HG03521 (cell line): ENCODE data around the gene DDX54.

Source experiments
- ATAC-seq: cut with Tn5 transposase; IDR thresholded peaks from one replicate; pipeline ENCODE4 v1.9.1; 2021; ENCODE audit warnings: mild to moderate bottlenecking, moderate library complexity; ENCODE audit not compliant: unreplicated experiment

Gene DDX54

DNA sequence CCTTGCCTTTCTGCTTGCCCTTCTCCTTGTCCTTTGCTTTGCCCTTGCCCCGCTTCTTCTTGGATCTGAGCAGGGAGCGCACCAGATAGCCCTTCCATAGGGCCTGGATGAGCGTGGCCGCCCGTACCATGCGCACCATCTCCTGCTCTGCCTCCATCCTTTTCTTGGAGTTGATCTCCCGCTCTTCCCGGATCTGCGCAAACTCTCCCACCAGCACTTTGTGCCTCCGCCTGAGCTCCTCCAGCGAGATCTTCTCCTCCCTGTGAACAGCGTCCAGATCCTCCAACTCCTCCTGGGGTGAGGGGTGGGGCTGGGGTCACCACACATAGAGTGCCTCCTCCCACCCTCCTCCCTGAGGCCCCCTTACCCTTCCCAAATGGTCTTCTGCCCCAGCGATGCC, 10.3 kb upstream of the DDX54 start:
- no peak for ATAC-seq

GRCh38 chr12:113194971-113195391, 9.7 kb upstream of the DDX54 start:
- no peak for ATAC-seq

- no peak for ATAC-seq
These were observed 5.9 kb upstream of the DDX54 start for GRCh38 chr12:113191227-113191626.

GRCh38 chr12:113190761-113191160, 5.5 kb upstream of the DDX54 start:
- ATAC-seq = no peak

- no peak for ATAC-seq
These were observed 4.1 kb upstream of the DDX54 start for GRCh38 chr12:113189361-113189760.

DNA sequence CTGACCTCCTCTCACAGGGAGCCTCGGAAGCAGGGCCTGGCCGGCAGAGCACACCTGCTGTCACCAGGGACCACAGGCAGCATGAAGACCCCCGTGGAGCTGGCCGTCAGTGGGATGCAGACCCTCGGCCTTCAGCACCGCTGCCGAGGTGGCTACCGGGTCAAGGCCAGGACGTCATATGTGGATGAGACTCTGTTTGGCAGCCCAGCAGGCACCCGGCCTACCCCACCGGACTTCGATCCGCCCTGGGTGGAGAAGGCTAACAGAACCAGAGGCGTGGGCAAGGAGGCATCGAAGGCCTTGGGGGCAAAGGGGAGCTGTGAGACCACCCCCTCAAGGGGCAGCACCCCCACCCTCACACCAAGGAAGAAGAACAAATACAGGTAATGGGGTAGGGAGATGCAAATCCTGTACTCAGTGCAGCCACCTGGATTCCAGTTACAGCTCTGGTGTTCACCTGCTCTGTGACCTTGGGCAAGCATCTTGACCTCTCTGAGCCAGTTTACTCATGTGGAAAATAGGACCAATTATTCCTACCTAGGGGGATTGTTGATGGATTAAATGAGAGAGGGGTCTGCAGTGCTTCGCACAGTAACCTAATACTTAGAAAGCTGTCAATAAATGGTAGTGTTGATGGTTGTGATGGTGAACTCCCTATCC, 1.5 kb upstream of the DDX54 start:
- no peak for ATAC-seq

GRCh38 chr12:113186033-113186365, 721 bp upstream of the DDX54 start:
- ATAC-seq = no peak

GRCh38 chr12:113184900-113185179, 438 bp downstream of the DDX54 start:
- peak; percentile 75 for ATAC-seq

- ATAC-seq = peak; percentile 44
These were observed 979 bp downstream of the DDX54 start for GRCh38 chr12:113184098-113184899.

DNA sequence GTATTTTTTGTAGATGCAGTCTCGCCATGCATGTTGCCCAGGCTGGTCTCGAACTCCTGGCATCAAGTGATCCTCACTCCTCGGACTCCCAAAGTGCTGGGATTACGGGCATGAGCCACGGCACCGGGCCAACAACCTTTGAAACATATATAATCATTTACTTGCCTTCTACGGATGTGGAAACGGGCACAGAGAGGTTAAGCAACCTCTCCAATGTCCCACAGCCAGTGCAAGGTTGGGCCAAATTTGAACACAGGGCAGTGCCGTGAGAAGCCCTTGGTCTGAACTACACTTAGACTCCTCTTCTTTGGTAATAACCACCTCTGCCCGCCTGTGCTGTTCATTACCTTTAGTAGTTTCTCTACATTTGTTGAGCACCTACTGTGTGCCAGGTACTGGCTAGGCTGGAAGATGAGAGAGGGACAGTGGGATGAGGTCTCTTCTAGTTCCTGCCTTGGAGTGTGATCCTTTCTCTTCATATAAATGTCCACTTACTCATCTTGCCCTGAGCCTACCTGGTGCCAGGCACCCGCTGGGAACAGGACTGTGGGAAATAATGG, 2.2 kb downstream of the DDX54 start:
- no peak for ATAC-seq

GRCh38 chr12:113181975-113182374, 3.3 kb downstream of the DDX54 start:
- ATAC-seq = no peak

GRCh38 chr12:113180333-113180732, 4.9 kb downstream of the DDX54 start:
- ATAC-seq = no peak

GRCh38 chr12:113179023-113179422, 6.3 kb downstream of the DDX54 start:
- no peak for ATAC-seq

GRCh38 chr12:113174461-113175384, 10.6 kb downstream of the DDX54 start:
- no peak for ATAC-seq

- ATAC-seq = no peak
These were observed 12.1 kb downstream of the DDX54 start for GRCh38 chr12:113173081-113173698.

GRCh38 chr12:113172185-113172584, 13.1 kb downstream of the DDX54 start:
- ATAC-seq = no peak

- no peak for ATAC-seq
These were observed 13.7 kb downstream of the DDX54 start for GRCh38 chr12:113171543-113171942.

DNA sequence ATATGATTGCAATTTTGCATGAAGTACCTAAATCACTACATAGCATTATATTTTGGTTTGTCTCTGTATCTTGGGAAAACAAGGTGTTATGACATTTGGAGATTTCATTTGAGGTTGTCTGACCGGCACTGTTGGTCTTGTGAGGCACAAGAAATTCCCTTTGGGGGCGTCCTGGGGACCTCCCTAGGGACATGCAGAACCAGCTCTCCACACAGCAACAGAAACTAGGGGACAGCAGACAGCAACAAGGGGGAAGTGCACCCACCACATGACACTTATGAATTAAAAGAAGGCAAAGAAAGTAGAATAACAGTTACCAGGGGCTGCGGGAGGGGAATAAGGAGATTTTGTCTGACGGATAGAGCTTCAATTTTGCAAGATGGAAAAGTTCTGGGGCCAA, 14.4 kb downstream of the DDX54 start:
- ATAC-seq = no peak

GRCh38 chr12:113170457-113170856, 14.8 kb downstream of the DDX54 start:
- ATAC-seq = no peak

DNA sequence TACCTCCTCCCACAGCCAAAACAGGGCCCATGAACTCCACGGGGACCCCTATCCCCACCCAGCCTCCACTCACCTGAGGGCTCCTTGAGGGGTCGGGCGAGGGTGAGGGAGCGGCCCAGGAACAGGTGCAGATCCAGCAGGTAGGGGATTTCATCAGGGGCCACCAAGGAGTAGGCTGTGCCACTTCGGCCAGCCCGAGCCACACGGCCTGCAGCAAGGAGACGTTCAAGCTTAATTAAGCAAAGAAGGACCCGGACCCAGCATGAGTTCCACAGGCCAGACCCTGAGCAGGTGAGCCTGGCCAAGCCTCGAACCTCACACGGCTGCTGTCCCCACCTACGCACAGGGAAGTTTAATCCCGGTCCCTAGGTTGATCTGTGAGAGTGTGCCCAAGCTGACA, 15.6 kb downstream of the DDX54 start:
- ATAC-seq = no peak

DNA sequence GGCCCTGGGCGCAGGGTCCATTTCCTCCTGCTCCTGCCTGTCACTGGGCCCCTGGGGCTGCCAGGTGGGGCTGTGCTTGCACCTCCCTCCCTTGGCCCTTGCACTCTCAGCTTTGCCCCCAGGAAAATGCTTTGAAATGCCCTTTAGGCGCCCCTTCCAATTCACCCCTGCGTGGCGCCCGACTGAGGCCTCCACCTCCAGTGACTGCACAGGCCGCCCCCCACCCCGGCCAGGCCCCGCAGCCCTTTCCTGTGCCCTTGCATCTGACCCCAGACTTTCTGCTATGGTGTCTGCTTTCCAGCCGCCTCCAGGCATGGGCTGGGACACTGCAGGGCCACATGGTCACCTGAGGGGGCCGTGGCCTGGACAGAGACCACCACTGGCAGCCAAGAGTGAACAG, 17.4 kb downstream of the DDX54 start:
- ATAC-seq = no peak
